Measurements from ENCODE around the gene RALBP1.

Gene RALBP1

DNA sequence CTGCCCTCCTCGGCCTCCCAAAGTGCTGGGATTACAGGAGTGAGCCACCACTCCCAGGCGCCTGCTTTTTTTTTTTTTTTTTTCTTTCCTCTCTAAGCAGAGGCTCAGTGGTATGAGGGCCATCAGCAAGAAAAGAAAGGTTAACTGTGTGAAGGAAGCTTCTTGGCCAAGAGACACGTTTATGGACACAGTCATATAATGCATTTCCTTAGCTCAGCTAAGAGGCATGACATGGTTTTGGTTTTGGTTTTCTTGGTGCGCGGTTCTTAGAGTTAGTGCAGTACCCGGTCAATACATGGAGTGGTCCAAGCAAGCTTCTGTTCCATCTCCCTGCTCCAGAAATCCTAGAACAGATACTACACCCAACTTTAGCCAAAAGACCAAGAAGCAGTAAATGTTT lies 42.6 kb downstream of the RALBP1 start:
- Histone ChIP-seq H3K4me3 (ENCODE audit: low read depth, low read length) (no peak overlapping the region), H3K36me3 (ENCODE audit: control insufficient read depth, insufficient read depth, low read length) (no peaks in the 10 kb centered on the region), H3K9me3 (ENCODE audit: control insufficient read depth, insufficient read depth, low read length) (no peaks in the 10 kb centered on the region), H3K4me1 (ENCODE audit: control insufficient read depth, insufficient read depth, low read length) (no peaks in the 10 kb centered on the region), H3K27me3 (ENCODE audit: control insufficient read depth, insufficient read depth, low read length) (no peaks in the 10 kb centered on the region), H3K9ac (ENCODE audit: low read depth, low read length) (no peak overlapping the region)

DNA sequence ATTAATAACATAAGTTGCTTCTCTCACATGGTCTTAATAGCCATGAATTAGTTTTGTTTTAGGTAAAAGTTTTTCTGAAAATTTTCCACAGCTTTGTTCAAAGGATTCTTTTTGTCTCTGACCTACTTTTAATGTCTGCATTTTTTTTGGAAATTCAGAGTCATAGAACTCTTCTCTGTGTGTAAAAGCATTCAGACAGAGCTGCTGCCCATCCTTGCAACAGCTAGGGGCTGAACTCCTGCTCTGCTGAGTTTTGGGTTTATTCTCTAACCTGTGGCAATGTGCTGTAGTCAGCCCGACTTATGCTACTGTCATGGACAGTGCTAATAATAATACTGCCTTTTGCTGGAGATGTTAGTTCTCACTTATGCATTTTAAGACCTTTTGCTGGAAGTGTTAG lies 44.1 kb downstream of the RALBP1 start:
- Histone ChIP-seq H3K9ac (ENCODE audit: low read depth, low read length) (no peak overlapping the region), H3K4me1 (ENCODE audit: control insufficient read depth, insufficient read depth, low read length) (no peaks in the 10 kb centered on the region), H3K4me3 (ENCODE audit: low read depth, low read length) (no peak overlapping the region), H3K36me3 (ENCODE audit: control insufficient read depth, insufficient read depth, low read length) (no peaks in the 10 kb centered on the region), H3K9me3 (ENCODE audit: control insufficient read depth, insufficient read depth, low read length) (no peaks in the 10 kb centered on the region), H3K27me3 (ENCODE audit: control insufficient read depth, insufficient read depth, low read length) (no peaks in the 10 kb centered on the region)

DNA sequence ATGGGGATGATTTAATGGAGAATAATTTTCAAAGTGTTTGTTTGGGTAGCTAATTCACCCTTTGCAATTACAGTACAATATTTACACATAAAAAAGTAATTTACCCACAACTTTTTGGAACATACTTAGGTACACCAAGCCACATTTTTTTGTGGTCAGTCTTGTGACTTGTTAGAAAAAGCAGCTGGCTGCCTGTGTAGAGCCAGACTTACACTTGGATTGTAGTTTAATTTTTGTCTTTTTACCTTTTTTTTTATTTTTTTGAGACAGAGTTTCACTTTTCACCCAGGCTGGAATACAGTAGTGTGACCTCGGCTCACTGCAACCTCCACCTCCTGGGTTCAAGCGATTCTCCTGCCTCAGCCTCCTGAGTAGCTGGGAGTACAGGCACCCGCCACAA lies 45.4 kb downstream of the RALBP1 start:
- Histone ChIP-seq H3K4me1 (ENCODE audit: control insufficient read depth, insufficient read depth, low read length) (no peaks in the 10 kb centered on the region), H3K9me3 (ENCODE audit: control insufficient read depth, insufficient read depth, low read length) (no peaks in the 10 kb centered on the region), H3K36me3 (ENCODE audit: control insufficient read depth, insufficient read depth, low read length) (no peaks in the 10 kb centered on the region), H3K27me3 (ENCODE audit: control insufficient read depth, insufficient read depth, low read length) (no peaks in the 10 kb centered on the region), H3K9ac (ENCODE audit: low read depth, low read length) (no peak overlapping the region), H3K4me3 (ENCODE audit: low read depth, low read length) (no peak overlapping the region)

DNA sequence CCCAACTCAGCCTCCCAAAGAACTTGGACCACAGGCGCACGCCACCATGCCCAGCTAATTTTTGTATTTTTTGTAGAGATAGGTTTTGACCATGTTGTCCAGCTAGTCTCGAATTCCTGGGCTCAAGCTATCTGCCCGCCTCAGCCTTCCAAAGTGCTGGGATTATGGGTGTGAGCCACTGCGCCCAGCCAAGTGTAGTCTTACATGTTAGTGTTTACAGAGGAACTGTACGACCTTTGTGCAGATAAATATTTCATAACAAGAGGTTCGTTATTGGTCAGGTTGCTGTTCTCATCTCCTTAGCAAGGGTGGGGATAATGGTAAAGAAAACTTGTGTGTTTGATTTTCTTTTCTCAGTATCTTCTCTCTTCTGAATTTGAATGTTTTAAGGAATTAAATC lies 46.5 kb downstream of the RALBP1 start:
- Histone ChIP-seq H3K4me1 (ENCODE audit: control insufficient read depth, insufficient read depth, low read length) (no peaks in the 10 kb centered on the region), H3K9me3 (ENCODE audit: control insufficient read depth, insufficient read depth, low read length) (no peaks in the 10 kb centered on the region), H3K36me3 (ENCODE audit: control insufficient read depth, insufficient read depth, low read length) (no peaks in the 10 kb centered on the region), H3K27me3 (ENCODE audit: control insufficient read depth, insufficient read depth, low read length) (no peaks in the 10 kb centered on the region), H3K4me3 (ENCODE audit: low read depth, low read length) (no peak overlapping the region), H3K9ac (ENCODE audit: low read depth, low read length) (no peak overlapping the region)

DNA sequence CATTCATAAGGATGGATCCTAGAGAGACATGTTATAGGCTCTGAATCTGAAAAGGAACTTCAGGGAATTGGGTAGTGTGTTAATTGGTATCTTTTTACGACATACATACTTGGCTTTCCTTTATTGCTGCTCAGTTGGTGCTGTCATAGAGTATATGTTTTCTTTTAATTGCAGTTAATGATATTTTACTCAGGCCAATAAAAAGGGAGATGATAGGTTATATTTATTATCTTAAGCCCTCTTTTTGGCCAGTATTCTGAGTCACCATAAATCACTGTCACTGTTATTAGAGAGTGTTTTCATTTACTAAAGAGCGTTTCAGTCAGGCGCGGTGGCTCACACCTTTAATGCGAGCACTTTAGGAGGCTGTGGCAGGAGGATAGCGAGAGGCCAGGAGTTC lies 47.6 kb downstream of the RALBP1 start:
- H3K4me1 ChIP-seq (ENCODE audit: control insufficient read depth, insufficient read depth, low read length) = no peaks in the 10 kb centered on the region
- no peak overlapping the region for H3K9ac ChIP-seq (ENCODE audit: low read depth, low read length)
- H3K27me3 ChIP-seq (ENCODE audit: control insufficient read depth, insufficient read depth, low read length) = no peaks in the 10 kb centered on the region
- no peaks in the 10 kb centered on the region for H3K36me3 ChIP-seq (ENCODE audit: control insufficient read depth, insufficient read depth, low read length)
- H3K4me3 ChIP-seq (ENCODE audit: low read depth, low read length) = no peak overlapping the region
- no peaks in the 10 kb centered on the region for H3K9me3 ChIP-seq (ENCODE audit: control insufficient read depth, insufficient read depth, low read length)

DNA sequence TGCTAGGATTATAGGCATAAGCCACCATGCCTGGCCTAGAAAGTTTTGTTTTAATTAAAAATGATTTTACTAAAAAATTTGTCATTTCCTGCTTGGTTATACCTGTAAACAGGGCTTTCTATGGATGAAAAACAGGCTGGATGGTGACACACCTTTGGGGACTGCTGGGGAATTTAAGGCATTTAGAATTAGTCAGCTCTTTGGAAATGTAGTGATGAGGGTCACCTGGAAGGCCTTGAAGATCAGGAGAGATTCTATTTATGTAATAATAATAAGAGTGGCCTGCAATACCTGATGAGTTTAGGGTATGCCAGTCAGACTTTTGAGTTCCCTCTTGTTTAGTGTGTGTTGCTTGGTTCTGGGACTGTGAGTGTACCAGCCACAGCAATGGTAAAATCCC lies 51.1 kb downstream of the RALBP1 start:
- H3K36me3 ChIP-seq (ENCODE audit: control insufficient read depth, insufficient read depth, low read length) = no peaks in the 10 kb centered on the region
- no peak overlapping the region for H3K9ac ChIP-seq (ENCODE audit: low read depth, low read length)
- no peak overlapping the region for H3K4me3 ChIP-seq (ENCODE audit: low read depth, low read length)
- H3K27me3 ChIP-seq (ENCODE audit: control insufficient read depth, insufficient read depth, low read length) = no peaks in the 10 kb centered on the region
- H3K4me1 ChIP-seq (ENCODE audit: control insufficient read depth, insufficient read depth, low read length) = no peaks in the 10 kb centered on the region
- no peaks in the 10 kb centered on the region for H3K9me3 ChIP-seq (ENCODE audit: control insufficient read depth, insufficient read depth, low read length)

DNA sequence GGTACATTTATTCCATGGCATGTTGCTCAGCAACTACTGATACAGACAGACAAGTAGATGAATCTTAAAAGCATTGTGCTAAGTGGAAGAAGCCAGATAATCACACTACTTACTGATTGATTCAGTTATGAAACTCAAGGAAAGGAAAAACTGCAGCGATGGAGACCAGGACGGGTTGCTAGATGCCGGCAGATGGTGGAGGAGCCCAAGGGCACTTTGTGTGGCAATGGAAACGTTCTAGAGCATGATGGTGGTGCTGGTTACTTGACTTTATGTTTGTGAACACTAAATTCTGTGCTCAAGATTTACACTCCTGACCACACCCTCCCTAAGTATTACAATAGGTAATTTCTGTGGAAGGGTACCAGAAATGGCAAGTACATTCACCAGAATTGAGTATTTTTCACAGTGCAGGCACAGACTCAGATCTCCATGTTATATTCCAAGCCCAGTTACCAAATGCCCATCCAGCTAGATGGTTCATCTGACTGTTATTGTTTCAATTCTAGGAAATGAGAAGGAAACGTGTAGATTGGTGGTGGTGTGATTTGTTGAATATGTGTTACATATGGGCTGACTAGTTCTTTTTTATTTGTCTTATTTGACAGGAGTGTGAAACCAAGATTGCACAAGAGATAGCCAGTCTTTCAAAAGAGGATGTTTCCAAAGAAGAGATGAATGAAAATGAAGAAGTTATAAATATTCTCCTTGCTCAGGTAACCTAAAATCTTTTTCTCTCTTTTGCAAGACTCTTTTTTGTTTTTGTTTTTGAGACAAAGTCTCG lies 55.1 kb downstream of the RALBP1 start:
- no peaks in the 10 kb centered on the region for H3K4me1 ChIP-seq (ENCODE audit: control insufficient read depth, insufficient read depth, low read length)
- no peaks in the 10 kb centered on the region for H3K27me3 ChIP-seq (ENCODE audit: control insufficient read depth, insufficient read depth, low read length)
- H3K9me3 ChIP-seq (ENCODE audit: control insufficient read depth, insufficient read depth, low read length) = no peaks in the 10 kb centered on the region
- H3K36me3 ChIP-seq (ENCODE audit: control insufficient read depth, insufficient read depth, low read length) = peaks cover 8% of the 10 kb centered on the region
- H3K9ac ChIP-seq (ENCODE audit: low read depth, low read length) = no peak overlapping the region
- no peak overlapping the region for H3K4me3 ChIP-seq (ENCODE audit: low read depth, low read length)

DNA sequence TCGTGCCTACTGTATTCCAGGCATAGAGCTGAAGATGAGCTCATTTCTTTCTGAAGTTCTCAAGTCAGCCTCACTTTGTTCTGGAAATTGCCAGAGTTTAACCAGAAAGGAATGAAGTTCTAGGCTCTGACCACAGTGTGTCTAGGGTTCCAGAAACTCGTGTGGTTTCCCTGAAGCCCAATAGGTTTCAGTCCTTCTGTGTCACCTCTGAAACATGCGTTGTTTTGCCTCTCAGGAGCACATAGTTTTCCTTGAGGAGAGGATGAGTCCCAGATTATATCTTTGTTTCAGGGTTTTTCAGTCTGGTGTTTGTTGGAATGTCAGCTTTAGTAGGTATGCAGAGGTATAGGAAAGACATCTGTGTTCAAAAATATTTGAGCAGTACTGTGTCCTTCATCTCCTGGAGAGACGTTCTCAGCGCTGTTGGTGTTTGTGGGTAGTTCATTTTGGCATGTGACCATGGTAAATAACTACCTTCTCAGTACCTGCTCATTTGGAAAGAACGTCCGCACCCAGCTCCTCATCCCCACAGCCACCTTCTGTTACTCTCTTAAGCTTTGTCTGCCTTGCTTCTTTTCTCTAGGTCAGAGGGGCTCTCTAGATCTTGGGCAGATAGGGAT lies 56.6 kb downstream of the RALBP1 start:
- peaks cover 13% of the 10 kb centered on the region for H3K36me3 ChIP-seq (ENCODE audit: control insufficient read depth, insufficient read depth, low read length)
- H3K9me3 ChIP-seq (ENCODE audit: control insufficient read depth, insufficient read depth, low read length) = no peaks in the 10 kb centered on the region
- no peaks in the 10 kb centered on the region for H3K27me3 ChIP-seq (ENCODE audit: control insufficient read depth, insufficient read depth, low read length)
- H3K9ac ChIP-seq (ENCODE audit: low read depth, low read length) = no peak overlapping the region
- no peak overlapping the region for H3K4me3 ChIP-seq (ENCODE audit: low read depth, low read length)
- no peaks in the 10 kb centered on the region for H3K4me1 ChIP-seq (ENCODE audit: control insufficient read depth, insufficient read depth, low read length)

DNA sequence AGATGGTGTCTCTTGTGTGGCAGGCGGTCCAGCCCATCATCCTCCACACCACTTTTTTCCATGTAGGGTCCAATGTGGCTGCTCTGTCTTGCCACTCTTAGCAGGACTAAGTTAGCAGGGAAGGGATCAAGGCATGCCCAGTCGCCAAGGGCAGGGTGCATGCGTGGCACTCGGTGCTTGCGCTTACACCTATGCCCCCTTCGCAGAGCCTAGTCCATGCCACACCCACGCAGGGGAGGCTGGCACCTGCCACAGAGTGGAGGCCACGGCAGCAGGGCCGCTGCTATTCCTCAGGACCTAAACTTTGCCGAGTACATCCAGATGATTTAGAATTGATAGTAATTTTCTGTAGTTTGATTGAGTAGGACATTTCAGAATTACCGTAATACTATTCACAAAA lies 59.5 kb downstream of the RALBP1 start:
- H3K4me3 ChIP-seq (ENCODE audit: low read depth, low read length) = no peak overlapping the region
- no peaks in the 10 kb centered on the region for H3K4me1 ChIP-seq (ENCODE audit: control insufficient read depth, insufficient read depth, low read length)
- no peak overlapping the region for H3K9ac ChIP-seq (ENCODE audit: low read depth, low read length)
- no peaks in the 10 kb centered on the region for H3K27me3 ChIP-seq (ENCODE audit: control insufficient read depth, insufficient read depth, low read length)
- peaks cover 13% of the 10 kb centered on the region for H3K36me3 ChIP-seq (ENCODE audit: control insufficient read depth, insufficient read depth, low read length)
- H3K9me3 ChIP-seq (ENCODE audit: control insufficient read depth, insufficient read depth, low read length) = no peaks in the 10 kb centered on the region

DNA sequence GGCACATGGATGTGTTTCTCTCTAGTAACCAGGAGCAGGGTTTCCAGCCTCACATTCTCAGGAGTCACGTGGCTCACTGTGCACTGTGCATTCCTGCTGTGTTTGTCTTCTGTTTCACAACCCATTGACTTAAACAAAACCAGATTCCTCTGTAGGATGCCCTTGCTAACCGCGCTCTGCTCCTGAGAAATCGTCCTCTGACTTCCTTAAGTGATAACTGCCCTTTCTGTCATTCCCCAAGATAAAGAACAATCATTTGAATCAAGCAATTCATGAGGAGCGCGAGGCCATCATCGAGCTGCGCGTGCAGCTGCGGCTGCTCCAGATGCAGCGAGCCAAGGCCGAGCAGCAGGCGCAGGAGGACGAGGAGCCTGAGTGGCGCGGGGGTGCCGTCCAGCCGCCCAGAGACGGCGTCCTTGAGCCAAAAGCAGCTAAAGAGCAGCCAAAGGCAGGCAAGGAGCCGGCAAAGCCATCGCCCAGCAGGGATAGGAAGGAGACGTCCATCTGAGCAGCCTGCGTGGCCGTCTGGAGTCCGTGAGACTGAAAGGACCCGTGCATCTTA lies 60.2 kb downstream of the RALBP1 start:
- Histone ChIP-seq H3K4me3 (ENCODE audit: low read depth, low read length) (no peak overlapping the region), H3K9ac (ENCODE audit: low read depth, low read length) (no peak overlapping the region), H3K4me1 (ENCODE audit: control insufficient read depth, insufficient read depth, low read length) (no peaks in the 10 kb centered on the region), H3K9me3 (ENCODE audit: control insufficient read depth, insufficient read depth, low read length) (no peaks in the 10 kb centered on the region), H3K27me3 (ENCODE audit: control insufficient read depth, insufficient read depth, low read length) (no peaks in the 10 kb centered on the region), H3K36me3 (ENCODE audit: control insufficient read depth, insufficient read depth, low read length) (peaks cover 13% of the 10 kb centered on the region)

DNA sequence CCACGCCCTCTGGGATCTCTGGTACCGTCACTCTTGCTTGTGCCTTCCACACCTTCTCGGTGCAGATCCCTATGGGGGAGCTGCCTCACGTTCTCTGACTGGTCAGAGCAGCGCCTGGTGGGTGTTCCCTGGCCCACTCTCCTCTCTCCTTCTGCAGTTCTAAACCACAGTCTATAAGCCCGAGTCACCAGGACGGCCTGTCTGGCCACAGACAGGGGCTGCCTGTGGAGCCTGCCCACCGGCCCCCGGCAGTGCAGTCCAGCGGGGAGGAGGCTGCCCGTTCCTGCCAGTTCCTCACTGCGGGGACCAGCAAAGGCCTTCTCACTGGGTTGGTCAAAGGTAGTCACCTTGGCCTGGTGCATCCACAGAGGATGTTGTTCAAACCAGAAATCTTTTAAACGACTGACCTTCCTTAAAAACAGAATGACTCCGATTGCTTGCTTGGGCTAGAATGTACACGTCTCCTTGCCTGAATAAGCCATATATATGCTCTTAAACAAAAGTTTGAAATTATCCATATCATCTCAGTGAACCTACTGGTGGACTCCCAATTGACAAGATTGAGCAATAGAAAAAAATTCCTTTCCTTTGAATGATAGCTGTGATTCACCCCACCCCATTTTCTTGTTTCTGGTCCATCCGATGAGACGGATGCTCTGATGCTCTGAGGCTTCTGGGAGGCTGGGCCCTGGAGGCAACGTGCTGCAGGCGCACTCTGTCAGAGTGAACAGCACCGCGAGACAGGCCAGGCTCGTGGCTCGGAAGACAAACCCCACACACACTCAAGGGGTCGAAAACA lies 61.2 kb downstream of the RALBP1 start:
- Histone ChIP-seq H3K36me3 (ENCODE audit: control insufficient read depth, insufficient read depth, low read length) (peaks cover 13% of the 10 kb centered on the region), H3K4me3 (ENCODE audit: low read depth, low read length) (no peak overlapping the region), H3K9me3 (ENCODE audit: control insufficient read depth, insufficient read depth, low read length) (no peaks in the 10 kb centered on the region), H3K9ac (ENCODE audit: low read depth, low read length) (no peak overlapping the region), H3K4me1 (ENCODE audit: control insufficient read depth, insufficient read depth, low read length) (no peaks in the 10 kb centered on the region), H3K27me3 (ENCODE audit: control insufficient read depth, insufficient read depth, low read length) (no peaks in the 10 kb centered on the region)
